GM23338 (cell line): Measurements from ENCODE around the gene FPGS. TPM values are rescaled to one million over a fixed set of nuclear protein-coding genes. Genes with fewer than 3 reads are reported as not detected.

ENCODE experiments used
- ATAC-seq: fragments of 200-7000 bp; cut with Tn5 transposase; 3 replicates; pipeline ENCODE4 v1.9.1; 2020
- DNase-seq: peaks from one replicate; pipeline ENCODE4 v3.0.0-alpha.2; 2015; ENCODE audit warnings: low spot score
- H2AFZ ChIP-seq: fragments of 200-600 bp; sonication (generic); 2 replicates; pipeline ENCODE4 v1.8.0; 2016; ENCODE audit warnings: antibody characterized with exemption, mild to moderate bottlenecking, moderate library complexity
- H3F3A ChIP-seq: fragments of 200-600 bp; sonication (generic); replicated peaks from 2 replicates; pipeline ENCODE4 v1.8.0; 2017; ENCODE audit warnings: antibody characterized with exemption, mixed run types, low read depth
- H3K27ac ChIP-seq: fragments of 200-600 bp; sonication (generic); 2 replicates; pipeline ENCODE4 v1.6.1; 2016; ENCODE audit warnings: low read depth
- H3K27me3 ChIP-seq: fragments of 200-600 bp; sonication (generic); 2 replicates; pipeline ENCODE4 v1.8.0; 2016; ENCODE audit warnings: mild to moderate bottlenecking, mixed run types, moderate library complexity; ENCODE audit not compliant: insufficient read depth
- H3K36me3 ChIP-seq: fragments of 200-600 bp; sonication (generic); 2 replicates; pipeline ENCODE4 v1.8.0; 2016; ENCODE audit warnings: mild to moderate bottlenecking; ENCODE audit not compliant: insufficient read depth
- H3K4me1 ChIP-seq: fragments of 200-600 bp; sonication (generic); 2 replicates; pipeline ENCODE4 v1.8.0; 2016; ENCODE audit warnings: mild to moderate bottlenecking, moderate library complexity; ENCODE audit not compliant: insufficient read depth
- H3K4me2 ChIP-seq: fragments of 200-600 bp; sonication (generic); 2 replicates; pipeline ENCODE4 v1.7.1; 2017; ENCODE audit warnings: mixed run types
- H3K4me3 ChIP-seq: fragments of 200-600 bp; sonication (generic); 2 replicates; pipeline ENCODE4 v1.6.1; 2016; ENCODE audit warnings: mixed run types
- H3K79me2 ChIP-seq: fragments of 200-600 bp; sonication (generic); replicated peaks from 2 replicates; pipeline ENCODE4 v1.8.0; 2017; ENCODE audit warnings: mild to moderate bottlenecking; ENCODE audit not compliant: insufficient read depth
- H3K9me2 ChIP-seq: fragments of 200-600 bp; sonication (generic); 2 replicates; pipeline ENCODE4 v1.8.0; 2017; ENCODE audit not compliant: insufficient read depth
- H4K20me1 ChIP-seq: fragments of 200-600 bp; sonication (generic); replicated peaks from 2 replicates; pipeline ENCODE4 v1.8.0; 2017; ENCODE audit warnings: mild to moderate bottlenecking; ENCODE audit not compliant: insufficient read depth
- H3K27ac Mint-ChIP-seq: 2 replicates; pipeline ENCODE4 v1.8.0; 2020; ENCODE audit warnings: inconsistent platforms, mild to moderate bottlenecking, moderate library complexity, mixed read lengths
- H3K27me3 Mint-ChIP-seq: 3 replicates; pipeline ENCODE4 v1.8.0; 2022; ENCODE audit warnings: low read depth, mild to moderate bottlenecking, moderate library complexity, mixed read lengths, inconsistent platforms; ENCODE audit not compliant: insufficient read depth, poor library complexity
- H3K36me3 Mint-ChIP-seq: 3 replicates; pipeline ENCODE4 v1.8.0; 2021; ENCODE audit warnings: low read depth, mild to moderate bottlenecking, inconsistent platforms, moderate library complexity, mixed read lengths
- H3K4me1 Mint-ChIP-seq: 3 replicates; pipeline ENCODE4 v1.8.0; 2020; ENCODE audit warnings: mild to moderate bottlenecking, inconsistent platforms, mixed read lengths
- H3K4me3 Mint-ChIP-seq: 3 replicates; pipeline ENCODE4 v1.8.0; 2021; ENCODE audit warnings: moderate library complexity, mild to moderate bottlenecking, inconsistent platforms, mixed read lengths
- H3K9me3 Mint-ChIP-seq: 3 replicates; pipeline ENCODE4 v1.8.0; 2020; ENCODE audit warnings: moderate library complexity, mild to moderate bottlenecking, inconsistent platforms, mixed read lengths
- CREB1 ChIP-seq: fragments of 250-450 bp; sonication (Bioruptor Pico); IDR thresholded peaks from 2 replicates; pipeline ENCODE4 v1.5.0; 2020; ENCODE audit warnings: low read depth, mild to moderate bottlenecking, moderate library complexity
- CTCF ChIP-seq, 2 experiments: fragments of 200-600 bp in 1 of 2; sonication (generic) in 1 of 2; conservative IDR thresholded peaks; 2 replicates each; pipeline versions ENCODE4 v1.5.1 to v1.6.1; 2016 to 2017; ENCODE audit warnings: antibody characterized with exemption in 2 of 2, low read depth in 2 of 2, mild to moderate bottlenecking in 2 of 2, moderate library complexity in 1 of 2
- JUNB ChIP-seq: IDR thresholded peaks from one replicate; pipeline ENCODE4 v1.6.1; 2016; ENCODE audit warnings: antibody characterized with exemption; ENCODE audit not compliant: unreplicated experiment
- NANOG ChIP-seq: IDR thresholded peaks from 2 replicates; pipeline ENCODE4 v1.6.1; 2016; ENCODE audit warnings: antibody characterized with exemption, borderline replicate concordance
- POLR2AphosphoS5 ChIP-seq: IDR thresholded peaks from 2 replicates; pipeline ENCODE4 v1.6.1; 2016; ENCODE audit warnings: antibody characterized with exemption, low read depth
- STAT1 ChIP-seq: IDR thresholded peaks from one replicate; pipeline ENCODE4 v1.6.1; 2016; ENCODE audit warnings: antibody characterized with exemption; ENCODE audit not compliant: unreplicated experiment
- ZNF114 ChIP-seq: fragments of 250-450 bp; sonication (Bioruptor Pico); IDR thresholded peaks from 2 replicates; pipeline ENCODE4 v1.5.0; 2020; ENCODE audit warnings: mild to moderate bottlenecking, moderate library complexity
- ZNF331 ChIP-seq: fragments of 250-450 bp; sonication (Bioruptor Pico); IDR thresholded peaks from 2 replicates; pipeline ENCODE4 v1.5.0; 2020; ENCODE audit warnings: low read depth, mild to moderate bottlenecking, moderate library complexity
- polyA plus RNA-seq: library from polyadenylated mRNA; unstranded; fragments of >200 nt; fragmentation: Nextera tagmentation; extraction: Ambion mirVana; gene quantifications from 2 replicates; pipeline ENCODE4 v1.2.1, GENCODE V29; 2016
- total RNA-seq: library from RNA; depleted of rRNA; stranded (reverse); fragments of >200 nt; shearing (Covaris generic); gene quantifications from 2 replicates; pipeline ENCODE4 v1.2.3, GENCODE V29; 2014
- TF ChIP-seq, protein P1 (sequence below): IDR thresholded peaks from 2 replicates; pipeline ENCODE4 v1.6.1; 2016; ENCODE audit warnings: antibody characterized with exemption
- TF ChIP-seq, protein P2 (sequence below): IDR thresholded peaks from one replicate; pipeline ENCODE4 v1.6.1; 2018; ENCODE audit warnings: antibody characterized with exemption; ENCODE audit not compliant: unreplicated experiment

FPGS gene
- total and polyA plus RNA-seq, 2 experiments from 2014 or later, result 40.7 to 87.2 TPM

GRCh38 chr9:127767410-127767809, 35.3 kb upstream of the FPGS start:
- ATAC-seq (no peak), DNase-seq (no peak)
- H3F3A ChIP-seq, result peaks cover 13% of the 10 kb centered on the region; the same call in 1 of the 2 replicates
- no peak overlapping the region for H3K4me2 ChIP-seq
- Mint-ChIP-seq H3K9me3 (no peaks in the 10 kb centered on the region), H3K4me1 (peaks cover 49% of the 10 kb centered on the region), H3K4me3 (no peak overlapping the region; the same call in 2 of the 3 replicates), H3K27ac (no peak overlapping the region), H3K27me3 (peaks cover 19% of the 10 kb centered on the region), H3K36me3 (no peaks in the 10 kb centered on the region; the same call in 2 of the 3 replicates)
- H3K36me3 ChIP-seq, result no peaks in the 10 kb centered on the region
- no peaks in the 10 kb centered on the region for H3K27me3 ChIP-seq
- H3K4me1 ChIP-seq, result peaks cover 23% of the 10 kb centered on the region
- no peak overlapping the region for H3K27ac ChIP-seq
- H4K20me1 ChIP-seq, result no peaks in the 10 kb centered on the region
- no peak overlapping the region for H3K4me3 ChIP-seq
- TF ChIP-seq POLR2AphosphoS5 (no peak), ZNF331 (CRISPR knock-in tag) (no peak), CTCF (conservative IDR thresholded peaks at IDR 0.05; ENCODE audit: low read depth in 2 of 2) (no peak), CREB1 (CRISPR knock-in tag) (no peak), ZNF114 (CRISPR knock-in tag) (no peak), JUNB (no peak), STAT1 (no peak), NANOG (no peak)
- TF ChIP-seq, protein P1, sequence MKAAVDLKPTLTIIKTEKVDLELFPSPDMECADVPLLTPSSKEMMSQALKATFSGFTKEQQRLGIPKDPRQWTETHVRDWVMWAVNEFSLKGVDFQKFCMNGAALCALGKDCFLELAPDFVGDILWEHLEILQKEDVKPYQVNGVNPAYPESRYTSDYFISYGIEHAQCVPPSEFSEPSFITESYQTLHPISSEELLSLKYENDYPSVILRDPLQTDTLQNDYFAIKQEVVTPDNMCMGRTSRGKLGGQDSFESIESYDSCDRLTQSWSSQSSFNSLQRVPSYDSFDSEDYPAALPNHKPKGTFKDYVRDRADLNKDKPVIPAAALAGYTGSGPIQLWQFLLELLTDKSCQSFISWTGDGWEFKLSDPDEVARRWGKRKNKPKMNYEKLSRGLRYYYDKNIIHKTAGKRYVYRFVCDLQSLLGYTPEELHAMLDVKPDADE, result no peak
- TF ChIP-seq, protein P2, sequence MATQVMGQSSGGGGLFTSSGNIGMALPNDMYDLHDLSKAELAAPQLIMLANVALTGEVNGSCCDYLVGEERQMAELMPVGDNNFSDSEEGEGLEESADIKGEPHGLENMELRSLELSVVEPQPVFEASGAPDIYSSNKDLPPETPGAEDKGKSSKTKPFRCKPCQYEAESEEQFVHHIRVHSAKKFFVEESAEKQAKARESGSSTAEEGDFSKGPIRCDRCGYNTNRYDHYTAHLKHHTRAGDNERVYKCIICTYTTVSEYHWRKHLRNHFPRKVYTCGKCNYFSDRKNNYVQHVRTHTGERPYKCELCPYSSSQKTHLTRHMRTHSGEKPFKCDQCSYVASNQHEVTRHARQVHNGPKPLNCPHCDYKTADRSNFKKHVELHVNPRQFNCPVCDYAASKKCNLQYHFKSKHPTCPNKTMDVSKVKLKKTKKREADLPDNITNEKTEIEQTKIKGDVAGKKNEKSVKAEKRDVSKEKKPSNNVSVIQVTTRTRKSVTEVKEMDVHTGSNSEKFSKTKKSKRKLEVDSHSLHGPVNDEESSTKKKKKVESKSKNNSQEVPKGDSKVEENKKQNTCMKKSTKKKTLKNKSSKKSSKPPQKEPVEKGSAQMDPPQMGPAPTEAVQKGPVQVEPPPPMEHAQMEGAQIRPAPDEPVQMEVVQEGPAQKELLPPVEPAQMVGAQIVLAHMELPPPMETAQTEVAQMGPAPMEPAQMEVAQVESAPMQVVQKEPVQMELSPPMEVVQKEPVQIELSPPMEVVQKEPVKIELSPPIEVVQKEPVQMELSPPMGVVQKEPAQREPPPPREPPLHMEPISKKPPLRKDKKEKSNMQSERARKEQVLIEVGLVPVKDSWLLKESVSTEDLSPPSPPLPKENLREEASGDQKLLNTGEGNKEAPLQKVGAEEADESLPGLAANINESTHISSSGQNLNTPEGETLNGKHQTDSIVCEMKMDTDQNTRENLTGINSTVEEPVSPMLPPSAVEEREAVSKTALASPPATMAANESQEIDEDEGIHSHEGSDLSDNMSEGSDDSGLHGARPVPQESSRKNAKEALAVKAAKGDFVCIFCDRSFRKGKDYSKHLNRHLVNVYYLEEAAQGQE, result no peak
- H2AFZ ChIP-seq, result no peak overlapping the region
- H3K79me2 ChIP-seq, result no peaks in the 10 kb centered on the region
- no peaks in the 10 kb centered on the region for H3K9me2 ChIP-seq

GRCh38 chr9:127767909-127768331, 34.8 kb upstream of the FPGS start:
- peak; percentile 55 for DNase-seq
- Histone ChIP-seq H3K36me3 (no peaks in the 10 kb centered on the region), H3K4me3 (no peak overlapping the region), H4K20me1 (no peaks in the 10 kb centered on the region), H3K79me2 (no peaks in the 10 kb centered on the region), H3F3A (peaks cover 13% of the 10 kb centered on the region; the same call in 1 of the 2 replicates), H3K9me2 (no peaks in the 10 kb centered on the region), H2AFZ (no peak overlapping the region), H3K27me3 (no peaks in the 10 kb centered on the region), H3K4me2 (no peak overlapping the region), H3K4me1 (peaks cover 21% of the 10 kb centered on the region), H3K27ac (no peak overlapping the region)
- H3K4me1 Mint-ChIP-seq, result peaks cover 44% of the 10 kb centered on the region
- H3K27me3 Mint-ChIP-seq, result peaks cover 19% of the 10 kb centered on the region
- H3K9me3 Mint-ChIP-seq, result no peaks in the 10 kb centered on the region
- H3K27ac Mint-ChIP-seq, result no peak overlapping the region; the same call in 1 of the 2 replicates
- H3K4me3 Mint-ChIP-seq, result no peak overlapping the region
- ATAC-seq, result no peak
- no peaks in the 10 kb centered on the region; the same call in 2 of the 3 replicates for H3K36me3 Mint-ChIP-seq
- TF ChIP-seq, protein P2, result no peak
- TF ChIP-seq ZNF114 (CRISPR knock-in tag) (no peak), CREB1 (CRISPR knock-in tag) (no peak)
